Stimulated activated naive B cell treated with anti-CD40 and anti-IgM and Interleukin-4, amounts not matched to agents 10 μg/mL and 1 μg/mL and 100 μg/mL, for 72 hours (primary cell): ENCODE measurements around the gene TANGO6.

Experiments used
- ATAC-seq, 2 donors: fragments of 150-1000 bp; cut with Tn5 transposase; replicated peaks; 2 replicates each; pipeline ENCODE4 v1.10.0; 2021; ENCODE audit warnings: moderate library complexity in 1 of 2
- DNase-seq: peaks from one replicate; pipeline ENCODE4 v3.0.0; 2021
- H3K27ac Mint-ChIP-seq: one replicate; pipeline ENCODE4 v1.8.0; 2022; ENCODE audit warnings: mild to moderate bottlenecking, mixed read lengths
- H3K27me3 Mint-ChIP-seq, 2 donors: one replicate each; pipeline ENCODE4 v1.8.0; 2022; ENCODE audit warnings: mixed read lengths in 2 of 2
- H3K36me3 Mint-ChIP-seq, 2 donors: one replicate each; pipeline ENCODE4 v1.8.0; 2022; ENCODE audit warnings: mixed read lengths in 2 of 2, mild to moderate bottlenecking in 1 of 2
- H3K4me1 Mint-ChIP-seq, 2 donors: one replicate each; pipeline ENCODE4 v1.8.0; 2022; ENCODE audit warnings: mixed read lengths in 2 of 2, mild to moderate bottlenecking in 1 of 2
- H3K4me3 Mint-ChIP-seq, 2 donors: one replicate each; pipeline ENCODE4 v1.8.0; 2022; ENCODE audit warnings: mild to moderate bottlenecking in 2 of 2, mixed read lengths in 2 of 2, moderate library complexity in 1 of 2
- H3K9me3 Mint-ChIP-seq, 2 donors: one replicate each; pipeline ENCODE4 v1.8.0; 2022; ENCODE audit warnings: mixed read lengths in 2 of 2, mild to moderate bottlenecking in 1 of 2

Gene TANGO6

GRCh38 chr16:68909099-68909733 is 65.9 kb downstream of the TANGO6 start:
- DNase-seq (no peak), ATAC-seq (no peak)
- Mint-ChIP-seq H3K9me3 (no peaks in the 10 kb centered on the region), H3K36me3 (peaks cover 11 to 31% of the 10 kb centered on the region in 2 donors), H3K4me3 (no peak overlapping the region), H3K27me3 (no peaks in the 10 kb centered on the region), H3K4me1 (no peaks in the 10 kb centered on the region), H3K27ac (no peak overlapping the region)

- Mint-ChIP-seq H3K27me3 (no peaks in the 10 kb centered on the region), H3K9me3 (no peaks in the 10 kb centered on the region), H3K36me3 (peaks cover 11 to 31% of the 10 kb centered on the region in 2 donors), H3K27ac (no peak overlapping the region), H3K4me1 (no peaks in the 10 kb centered on the region), H3K4me3 (no peak overlapping the region)
- no peak for DNase-seq
- ATAC-seq, result no peak
Observed at GRCh38 chr16:68910051-68910450, 66.7 kb downstream of the TANGO6 start.

DNA sequence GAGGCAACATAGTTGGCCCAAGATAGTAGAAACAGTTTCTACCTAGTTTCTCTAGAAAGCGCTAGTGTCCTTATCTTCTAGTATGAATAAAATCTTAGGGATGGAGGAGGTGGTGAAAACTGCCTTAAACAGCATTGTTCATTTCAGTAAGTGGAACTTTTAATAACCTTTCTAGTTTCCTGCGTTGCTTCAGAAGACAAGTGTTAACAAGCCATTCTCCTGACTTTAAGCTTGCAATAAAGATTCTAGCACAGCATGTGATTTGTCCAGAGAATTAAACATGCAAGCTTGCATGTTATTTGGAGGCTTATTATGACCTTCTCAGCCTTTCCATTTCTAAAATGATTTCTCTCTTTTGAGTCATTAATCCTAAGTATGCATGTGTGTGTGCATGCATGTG is 72.3 kb downstream of the TANGO6 start:
- DNase-seq (no peak), ATAC-seq (no peak)
- Mint-ChIP-seq H3K9me3 (no peaks in the 10 kb centered on the region), H3K36me3 (peaks cover 18 to 33% of the 10 kb centered on the region in 2 donors), H3K27ac (no peak overlapping the region), H3K4me1 (no peaks in the 10 kb centered on the region), H3K4me3 (no peak overlapping the region), H3K27me3 (no peaks in the 10 kb centered on the region)

GRCh38 chr16:68917541-68917940 is 74.2 kb downstream of the TANGO6 start:
- Mint-ChIP-seq H3K4me1 (no peaks in the 10 kb centered on the region), H3K27me3 (no peaks in the 10 kb centered on the region), H3K9me3 (no peaks in the 10 kb centered on the region), H3K4me3 (no peak overlapping the region), H3K36me3 (peaks cover 25 to 34% of the 10 kb centered on the region in 2 donors), H3K27ac (no peak overlapping the region)
- DNase-seq, result no peak
- ATAC-seq, result no peak

GRCh38 chr16:68920349-68920748 is 77.0 kb downstream of the TANGO6 start:
- no peak overlapping the region for H3K4me3 Mint-ChIP-seq
- H3K36me3 Mint-ChIP-seq, result peaks cover 32 to 48% of the 10 kb centered on the region in 2 donors
- no peaks in the 10 kb centered on the region for H3K27me3 Mint-ChIP-seq
- no peak overlapping the region for H3K27ac Mint-ChIP-seq
- no peak for DNase-seq
- no peaks in the 10 kb centered on the region for H3K4me1 Mint-ChIP-seq
- H3K9me3 Mint-ChIP-seq, result no peaks in the 10 kb centered on the region
- no peak for ATAC-seq

- ATAC-seq (no peak), DNase-seq (no peak)
- Mint-ChIP-seq H3K27me3 (no peaks in the 10 kb centered on the region), H3K4me3 (no peak overlapping the region), H3K36me3 (peaks cover 32 to 57% of the 10 kb centered on the region in 2 donors), H3K27ac (peak overlapping the region; percentile 80), H3K9me3 (no peaks in the 10 kb centered on the region), H3K4me1 (no peaks in the 10 kb centered on the region)
Observed at GRCh38 chr16:68921637-68922036, 78.3 kb downstream of the TANGO6 start.

DNA sequence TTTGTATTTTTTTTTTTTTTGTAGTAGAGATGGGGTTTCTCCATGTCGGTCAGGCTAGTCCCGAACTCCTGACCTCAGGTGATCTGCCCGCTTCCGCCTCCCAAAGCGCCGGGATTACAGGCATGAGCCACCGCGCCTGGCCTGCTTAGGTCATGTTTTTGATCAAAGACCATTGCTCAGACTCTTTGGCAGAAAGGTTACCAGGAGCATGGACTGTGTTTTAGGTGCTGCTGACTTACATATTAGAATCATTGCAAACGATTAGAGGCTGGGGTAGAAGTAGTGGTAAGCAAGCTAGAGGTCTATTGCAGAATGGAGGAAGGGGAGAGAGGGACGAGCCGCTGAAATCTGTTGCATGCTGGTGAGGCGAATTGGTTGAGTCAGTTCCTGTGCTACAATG is 79.8 kb downstream of the TANGO6 start:
- Mint-ChIP-seq H3K27me3 (no peaks in the 10 kb centered on the region), H3K27ac (no peak overlapping the region), H3K9me3 (no peaks in the 10 kb centered on the region), H3K4me3 (no peak overlapping the region), H3K36me3 (peaks cover 38 to 62% of the 10 kb centered on the region in 2 donors), H3K4me1 (no peaks in the 10 kb centered on the region)
- no peak for ATAC-seq
- DNase-seq, result no peak

DNA sequence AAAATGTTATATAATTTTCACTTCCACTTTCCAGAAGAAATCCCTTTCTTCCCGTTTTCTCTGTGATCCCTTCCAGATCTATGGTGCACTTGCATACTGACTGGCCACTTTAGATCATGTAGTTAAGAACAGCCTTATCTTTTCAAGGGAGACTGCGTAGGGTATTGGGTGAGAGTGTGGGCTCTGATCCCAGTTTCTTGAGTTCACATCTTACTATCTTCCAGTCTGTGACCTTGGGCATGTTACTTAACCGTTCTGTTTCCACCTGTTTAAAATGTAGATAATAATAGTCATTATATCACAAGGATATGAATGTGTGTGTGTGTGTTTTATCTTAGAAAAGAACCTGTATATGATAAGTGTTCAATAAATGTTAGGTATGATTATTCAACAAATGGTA is 83.7 kb downstream of the TANGO6 start:
- H3K27me3 Mint-ChIP-seq, result no peaks in the 10 kb centered on the region
- no peak for DNase-seq
- peaks cover 33 to 70% of the 10 kb centered on the region in 2 donors for H3K36me3 Mint-ChIP-seq
- H3K4me1 Mint-ChIP-seq, result no peaks in the 10 kb centered on the region
- ATAC-seq, result no peak
- H3K27ac Mint-ChIP-seq, result no peak overlapping the region
- no peak overlapping the region for H3K4me3 Mint-ChIP-seq
- no peaks in the 10 kb centered on the region for H3K9me3 Mint-ChIP-seq

GRCh38 chr16:68931196-68931595 is 87.9 kb downstream of the TANGO6 start:
- H3K4me1 Mint-ChIP-seq, result no peaks in the 10 kb centered on the region
- H3K27ac Mint-ChIP-seq, result no peak overlapping the region
- no peaks in the 10 kb centered on the region for H3K9me3 Mint-ChIP-seq
- ATAC-seq (no peak), DNase-seq (no peak)
- no peaks in the 10 kb centered on the region for H3K27me3 Mint-ChIP-seq
- peaks cover 41 to 72% of the 10 kb centered on the region in 2 donors for H3K36me3 Mint-ChIP-seq
- H3K4me3 Mint-ChIP-seq, result no peak overlapping the region

DNA sequence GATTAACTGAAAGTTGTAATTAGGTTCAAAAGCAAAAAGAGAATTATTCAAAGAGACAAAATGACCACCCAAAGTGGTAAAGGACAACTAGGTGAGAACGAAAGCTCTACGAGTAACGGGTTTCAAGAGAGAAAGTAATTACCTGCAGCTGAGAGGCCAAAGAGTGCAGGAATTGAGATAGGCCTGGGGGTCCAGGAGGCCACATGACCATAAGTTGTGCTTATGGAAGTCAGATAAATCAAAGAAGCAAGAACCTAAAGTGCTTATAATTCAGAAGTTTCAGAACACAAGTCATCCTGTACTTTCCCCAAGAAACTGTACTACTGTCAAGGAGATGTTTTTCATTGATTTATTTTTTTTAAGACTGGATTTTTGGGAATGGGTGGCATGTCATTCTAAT is 91.1 kb downstream of the TANGO6 start:
- no peak overlapping the region for H3K27ac Mint-ChIP-seq
- ATAC-seq, result no peak
- H3K4me1 Mint-ChIP-seq, result no peaks in the 10 kb centered on the region
- peaks cover 28 to 62% of the 10 kb centered on the region in 2 donors for H3K36me3 Mint-ChIP-seq
- no peaks in the 10 kb centered on the region for H3K27me3 Mint-ChIP-seq
- DNase-seq, result no peak
- H3K4me3 Mint-ChIP-seq, result no peak overlapping the region
- no peaks in the 10 kb centered on the region for H3K9me3 Mint-ChIP-seq

DNA sequence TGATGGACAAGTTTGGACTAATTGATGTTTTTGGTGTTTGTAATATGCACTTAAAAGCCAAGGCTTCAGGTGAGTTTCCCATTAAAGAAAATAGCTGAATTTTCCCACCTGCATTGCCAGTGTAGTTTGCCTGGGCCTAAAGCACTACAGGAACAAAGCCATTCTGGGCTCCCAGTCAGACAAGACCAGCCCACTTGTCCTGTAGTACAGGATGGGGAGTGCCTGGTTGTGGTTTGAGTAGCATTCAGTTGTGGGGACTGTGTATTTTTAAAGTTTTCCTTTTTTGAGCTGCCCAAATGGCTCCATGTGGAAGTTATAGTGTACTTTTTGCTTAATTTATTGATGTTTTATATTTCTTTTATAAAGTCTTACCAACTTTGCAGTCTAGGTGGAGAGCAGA is 91.7 kb downstream of the TANGO6 start:
- Mint-ChIP-seq H3K36me3 (peaks cover 26 to 57% of the 10 kb centered on the region in 2 donors), H3K4me1 (no peaks in the 10 kb centered on the region), H3K4me3 (no peak overlapping the region), H3K27me3 (no peaks in the 10 kb centered on the region), H3K9me3 (no peaks in the 10 kb centered on the region), H3K27ac (no peak overlapping the region)
- DNase-seq (no peak), ATAC-seq (no peak)

DNA sequence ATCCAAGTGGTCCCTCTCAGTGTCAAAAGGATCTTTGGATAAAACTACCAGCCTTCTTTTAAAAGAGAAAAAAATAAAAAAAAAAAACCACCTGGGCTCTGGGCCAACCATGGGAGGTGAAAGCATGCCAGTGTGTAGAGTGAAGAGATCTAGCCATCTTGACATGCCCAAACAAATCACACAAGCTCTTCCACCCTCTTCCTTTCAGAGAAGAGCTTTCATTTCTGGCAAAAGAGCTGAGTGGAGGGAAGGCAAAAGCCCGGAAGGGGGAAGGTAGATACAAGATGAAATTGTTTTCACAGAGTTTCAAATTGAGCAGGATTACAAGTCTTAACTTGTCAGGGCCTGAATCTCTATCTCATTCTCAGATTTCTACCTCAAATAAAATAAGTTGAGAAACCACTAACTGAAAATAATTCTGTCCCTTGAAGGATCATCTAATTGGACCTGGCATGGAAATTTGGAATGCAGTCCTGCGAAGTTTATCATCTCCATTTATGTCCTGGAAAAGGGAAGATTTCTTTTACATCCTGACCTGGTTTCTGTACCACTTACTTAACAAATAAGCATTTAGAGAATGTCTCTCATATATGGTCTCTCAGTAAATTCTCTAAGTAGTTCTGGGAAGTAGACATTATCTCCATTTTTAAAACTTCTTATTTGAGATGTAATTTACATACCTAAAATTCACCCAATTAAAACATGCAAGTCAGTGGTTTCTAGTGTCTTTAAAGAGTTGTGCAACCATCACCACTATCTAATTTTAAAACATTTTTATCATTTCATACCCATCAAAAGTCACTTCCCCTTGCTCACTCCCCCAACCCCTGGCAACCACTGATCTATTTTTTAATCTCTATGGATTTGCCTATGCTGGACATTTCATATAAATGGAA is 93.7 kb downstream of the TANGO6 start:
- Mint-ChIP-seq H3K9me3 (no peaks in the 10 kb centered on the region), H3K27me3 (no peaks in the 10 kb centered on the region), H3K4me1 (no peaks in the 10 kb centered on the region), H3K4me3 (no peak overlapping the region), H3K36me3 (peaks cover 32 to 50% of the 10 kb centered on the region in 2 donors), H3K27ac (no peak overlapping the region)
- no peak for ATAC-seq
- DNase-seq, result no peak

DNA sequence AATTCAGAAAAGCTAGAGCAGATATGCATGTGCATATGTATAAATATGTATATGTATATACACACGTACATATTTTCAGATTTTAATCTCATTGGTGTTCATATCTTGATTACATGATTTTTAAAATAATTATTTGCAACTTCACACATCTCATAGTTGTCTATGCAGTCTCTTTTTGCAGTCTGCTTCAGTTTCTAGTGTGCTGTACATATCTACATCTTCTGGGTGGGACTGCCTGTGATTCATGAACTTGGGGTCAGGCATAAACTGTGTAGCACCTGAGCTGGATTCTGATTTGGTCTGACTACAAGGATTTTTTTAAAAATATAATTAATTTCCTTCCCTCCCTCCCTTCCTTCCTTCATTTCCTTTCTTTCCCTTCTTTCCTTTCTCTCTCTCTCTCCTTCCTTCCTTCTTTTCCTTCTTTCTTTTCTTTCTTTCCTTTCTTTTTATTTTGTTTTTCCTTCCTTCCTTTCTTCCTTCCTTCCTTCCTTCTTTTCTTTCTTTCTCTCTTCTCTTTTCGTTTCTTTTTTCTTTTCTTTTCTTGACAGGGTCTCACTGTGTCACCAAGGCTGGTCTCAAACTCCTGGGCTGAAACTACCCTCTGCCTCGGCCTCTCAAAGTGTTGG is 96.5 kb downstream of the TANGO6 start:
- ATAC-seq (no peak), DNase-seq (no peak)
- H3K27me3 Mint-ChIP-seq, result no peaks in the 10 kb centered on the region
- peaks cover 0 to 3% of the 10 kb centered on the region in 2 donors for H3K9me3 Mint-ChIP-seq
- H3K4me1 Mint-ChIP-seq, result no peaks in the 10 kb centered on the region
- H3K27ac Mint-ChIP-seq, result no peak overlapping the region
- no peak overlapping the region for H3K4me3 Mint-ChIP-seq
- peaks cover 32 to 46% of the 10 kb centered on the region in 2 donors for H3K36me3 Mint-ChIP-seq

GRCh38 chr16:68940816-68941215 is 97.5 kb downstream of the TANGO6 start:
- DNase-seq, result no peak
- Mint-ChIP-seq H3K9me3 (peaks cover 0 to 5% of the 10 kb centered on the region in 2 donors), H3K27me3 (no peaks in the 10 kb centered on the region), H3K4me3 (no peak overlapping the region), H3K27ac (no peak overlapping the region), H3K4me1 (no peaks in the 10 kb centered on the region), H3K36me3 (peaks cover 40 to 49% of the 10 kb centered on the region in 2 donors)
- no peak for ATAC-seq

DNA sequence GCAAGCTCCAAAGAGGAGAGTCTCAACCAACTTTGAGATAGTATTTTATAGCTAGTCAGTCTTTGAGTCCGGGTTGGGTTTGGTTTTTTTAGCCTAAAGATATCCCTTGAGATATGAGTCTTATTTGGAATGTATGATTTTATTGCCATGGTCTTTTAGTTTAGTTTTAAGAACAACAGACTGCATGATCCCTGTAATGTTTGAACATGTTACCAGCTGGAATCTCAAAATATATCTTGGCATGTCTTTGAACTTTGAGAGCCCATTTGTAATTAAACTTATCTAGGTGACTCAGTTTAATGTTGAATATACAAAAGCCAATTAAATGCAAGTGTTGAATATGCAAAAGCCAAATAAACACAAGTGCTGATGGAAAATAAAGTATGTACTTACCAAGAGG is 100.6 kb downstream of the TANGO6 start:
- H3K27ac Mint-ChIP-seq, result no peak overlapping the region
- peaks cover 39 to 48% of the 10 kb centered on the region in 2 donors for H3K36me3 Mint-ChIP-seq
- ATAC-seq (no peak), DNase-seq (no peak)
- H3K9me3 Mint-ChIP-seq, result peaks cover 0 to 5% of the 10 kb centered on the region in 2 donors
- H3K4me1 Mint-ChIP-seq, result no peaks in the 10 kb centered on the region
- H3K4me3 Mint-ChIP-seq, result no peak overlapping the region
- no peaks in the 10 kb centered on the region for H3K27me3 Mint-ChIP-seq
